CD4-positive, alpha-beta T cell treated with Interleukin-2 at 100 ng/mL for 4 hours (primary cell): Measurements from ENCODE around the gene RBMS1.
"Not testable (repeated sequence)": the region's sequence is repeated elsewhere in the genome, so short reads cannot be mapped to it uniquely, and the experiment has no call there.

Experiments
- DNase-seq: peaks from one replicate; pipeline ENCODE4 v3.0.0-alpha.2; 2020; ENCODE audit warnings: low spot score

RBMS1 gene

GRCh38 chr2:160471950-160472349, 21.7 kb downstream of the RBMS1 start:
- peak; percentile 63 for DNase-seq

- no peak for DNase-seq
These were observed 23.9 kb downstream of the RBMS1 start for GRCh38 chr2:160469621-160470204.

- DNase-seq: no peak
These were observed 24.4 kb downstream of the RBMS1 start for GRCh38 chr2:160469164-160469563.

- DNase-seq: no peak
These were observed 26.5 kb downstream of the RBMS1 start for GRCh38 chr2:160467086-160467485.

- no peak for DNase-seq
These were observed 28.2 kb downstream of the RBMS1 start for GRCh38 chr2:160465406-160465805.

GRCh38 chr2:160465002-160465401, 28.6 kb downstream of the RBMS1 start:
- DNase-seq: no peak

GRCh38 chr2:160464017-160464416, 29.6 kb downstream of the RBMS1 start:
- no peak for DNase-seq

GRCh38 chr2:160463245-160463644, 30.4 kb downstream of the RBMS1 start:
- no peak for DNase-seq

GRCh38 chr2:160460333-160460731, 33.3 kb downstream of the RBMS1 start:
- DNase-seq: no peak

- no peak for DNase-seq
These were observed 33.9 kb downstream of the RBMS1 start for GRCh38 chr2:160459538-160460332.

GRCh38 chr2:160458718-160459453, 34.7 kb downstream of the RBMS1 start:
- DNase-seq: no peak

- no peak for DNase-seq
These were observed 36.0 kb downstream of the RBMS1 start for GRCh38 chr2:160457588-160457987.

- DNase-seq: no peak
These were observed 39.4 kb downstream of the RBMS1 start for GRCh38 chr2:160454070-160454797.

GRCh38 chr2:160453111-160453820, 40.3 kb downstream of the RBMS1 start:
- DNase-seq: no peak

GRCh38 chr2:160450486-160450885, 43.1 kb downstream of the RBMS1 start:
- DNase-seq: no peak

GRCh38 chr2:160448821-160449220, 44.8 kb downstream of the RBMS1 start:
- DNase-seq: not testable (repeated sequence)

GRCh38 chr2:160445673-160446072, 47.9 kb downstream of the RBMS1 start:
- no peak for DNase-seq

GRCh38 chr2:160442603-160443002, 51.0 kb downstream of the RBMS1 start:
- no peak for DNase-seq

- DNase-seq: no peak
These were observed 52.7 kb downstream of the RBMS1 start for GRCh38 chr2:160440888-160441287.

- DNase-seq: not testable (repeated sequence)
These were observed 54.6 kb downstream of the RBMS1 start for GRCh38 chr2:160439038-160439437.

- no peak for DNase-seq
These were observed 56.3 kb downstream of the RBMS1 start for GRCh38 chr2:160437273-160437672.
